ENCODE data around the gene ETS2. TPM values are rescaled to one million over a fixed set of nuclear protein-coding genes. Genes with fewer than 3 reads are reported as not detected.
A peak's percentile ranks its signal among the peaks of the same experiment; 100 is the strongest.

The ETS2 gene
- total RNA-seq, 1 donor from 2014 or later: 42.2 TPM

DNA sequence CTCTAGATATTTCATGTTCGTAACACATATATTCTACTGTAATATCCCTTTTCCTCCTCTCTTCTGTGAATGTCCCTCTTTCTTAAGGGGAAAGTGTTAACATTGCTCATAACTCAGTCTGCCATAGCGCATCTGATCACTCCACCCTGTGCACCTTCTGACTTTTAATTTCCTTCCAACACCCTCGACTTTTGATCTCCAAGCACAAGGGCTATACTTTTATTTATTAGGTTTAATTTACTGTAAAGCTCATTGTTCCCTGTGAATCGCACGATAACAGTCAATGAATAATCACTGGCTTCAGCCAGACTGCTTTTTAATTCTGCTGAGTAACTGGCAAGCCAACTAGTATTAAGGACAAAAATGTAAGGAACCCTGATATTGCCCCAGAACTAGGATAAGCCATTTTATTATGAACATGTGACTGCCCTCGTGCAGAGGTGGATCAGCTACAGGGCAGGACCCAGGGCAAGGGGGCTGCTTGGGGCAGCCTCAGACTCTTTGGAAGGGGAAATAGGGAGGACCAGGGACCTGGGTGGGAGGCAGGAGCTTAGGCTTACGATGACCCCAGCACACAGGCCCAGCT lies 2.6 kb upstream of the ETS2 start:
- no peak for DNase-seq (ENCODE audit: extremely low spot score, unreplicated experiment)
- H3K4me3 Mint-ChIP-seq: no peak overlapping the region
- H3K4me1 Mint-ChIP-seq (ENCODE audit: unreplicated experiment): peaks cover 28% of the 10 kb centered on the region

DNA sequence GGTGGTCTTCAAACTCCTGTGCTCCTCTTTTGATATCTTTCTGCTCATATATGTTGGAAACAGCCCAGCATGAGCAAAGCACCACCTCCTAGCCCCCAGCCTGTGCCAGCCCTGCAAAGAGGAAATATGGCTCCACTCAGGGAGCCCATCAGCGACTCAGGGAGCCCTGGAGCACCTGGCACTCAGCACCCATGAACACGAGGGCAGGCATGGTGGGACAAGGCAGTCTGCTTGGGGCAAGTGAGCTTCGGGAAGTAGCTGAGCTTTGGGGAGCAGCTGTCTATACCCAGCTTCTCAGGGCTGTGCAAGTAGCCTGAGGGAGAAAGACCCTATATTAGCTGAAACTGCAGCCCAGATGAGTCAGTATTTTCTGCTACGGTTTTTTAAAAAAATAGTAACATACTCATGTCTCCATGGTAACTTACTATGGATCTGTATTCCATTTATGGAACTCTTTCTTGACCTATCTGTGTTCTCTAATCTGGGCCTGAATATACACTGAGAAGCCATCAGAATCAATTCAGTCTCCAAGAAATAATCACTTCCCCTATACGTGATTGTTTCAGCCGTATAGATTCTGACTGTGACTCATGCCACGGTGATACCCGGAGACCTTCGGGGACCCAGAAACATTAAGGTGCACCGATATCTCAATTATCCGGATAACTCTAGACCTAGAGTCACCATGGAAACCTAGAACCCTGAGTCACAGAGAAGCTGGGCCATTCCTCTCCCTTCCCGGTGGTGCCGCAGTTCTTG lies 1.5 kb upstream of the ETS2 start:
- peak overlapping the region; percentile 88 for H3K27ac Mint-ChIP-seq
- H3K9me3 Mint-ChIP-seq: no peaks in the 10 kb centered on the region
- no peak for DNase-seq (ENCODE audit: extremely low spot score, unreplicated experiment)
- H3K27me3 Mint-ChIP-seq: no peaks in the 10 kb centered on the region
- TF ChIP-seq, protein P1, sequence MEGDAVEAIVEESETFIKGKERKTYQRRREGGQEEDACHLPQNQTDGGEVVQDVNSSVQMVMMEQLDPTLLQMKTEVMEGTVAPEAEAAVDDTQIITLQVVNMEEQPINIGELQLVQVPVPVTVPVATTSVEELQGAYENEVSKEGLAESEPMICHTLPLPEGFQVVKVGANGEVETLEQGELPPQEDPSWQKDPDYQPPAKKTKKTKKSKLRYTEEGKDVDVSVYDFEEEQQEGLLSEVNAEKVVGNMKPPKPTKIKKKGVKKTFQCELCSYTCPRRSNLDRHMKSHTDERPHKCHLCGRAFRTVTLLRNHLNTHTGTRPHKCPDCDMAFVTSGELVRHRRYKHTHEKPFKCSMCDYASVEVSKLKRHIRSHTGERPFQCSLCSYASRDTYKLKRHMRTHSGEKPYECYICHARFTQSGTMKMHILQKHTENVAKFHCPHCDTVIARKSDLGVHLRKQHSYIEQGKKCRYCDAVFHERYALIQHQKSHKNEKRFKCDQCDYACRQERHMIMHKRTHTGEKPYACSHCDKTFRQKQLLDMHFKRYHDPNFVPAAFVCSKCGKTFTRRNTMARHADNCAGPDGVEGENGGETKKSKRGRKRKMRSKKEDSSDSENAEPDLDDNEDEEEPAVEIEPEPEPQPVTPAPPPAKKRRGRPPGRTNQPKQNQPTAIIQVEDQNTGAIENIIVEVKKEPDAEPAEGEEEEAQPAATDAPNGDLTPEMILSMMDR (conservative IDR thresholded peaks at IDR 0.05): no peak
- peaks cover 32% of the 10 kb centered on the region for H3K4me1 Mint-ChIP-seq (ENCODE audit: unreplicated experiment)
- H3K4me3 Mint-ChIP-seq: peak overlapping the region; percentile 85
- peaks cover 11% of the 10 kb centered on the region for H3K36me3 Mint-ChIP-seq

More for the DNA sequence above, 2.6 kb upstream of the ETS2 start:
- H3K36me3 Mint-ChIP-seq: peaks cover 8% of the 10 kb centered on the region
- H3K27me3 Mint-ChIP-seq: no peaks in the 10 kb centered on the region
- TF ChIP-seq, protein P1 (conservative IDR thresholded peaks at IDR 0.05): no peak
- H3K9me3 Mint-ChIP-seq: no peaks in the 10 kb centered on the region
- peak overlapping the region; percentile 2 for H3K27ac Mint-ChIP-seq

DNA sequence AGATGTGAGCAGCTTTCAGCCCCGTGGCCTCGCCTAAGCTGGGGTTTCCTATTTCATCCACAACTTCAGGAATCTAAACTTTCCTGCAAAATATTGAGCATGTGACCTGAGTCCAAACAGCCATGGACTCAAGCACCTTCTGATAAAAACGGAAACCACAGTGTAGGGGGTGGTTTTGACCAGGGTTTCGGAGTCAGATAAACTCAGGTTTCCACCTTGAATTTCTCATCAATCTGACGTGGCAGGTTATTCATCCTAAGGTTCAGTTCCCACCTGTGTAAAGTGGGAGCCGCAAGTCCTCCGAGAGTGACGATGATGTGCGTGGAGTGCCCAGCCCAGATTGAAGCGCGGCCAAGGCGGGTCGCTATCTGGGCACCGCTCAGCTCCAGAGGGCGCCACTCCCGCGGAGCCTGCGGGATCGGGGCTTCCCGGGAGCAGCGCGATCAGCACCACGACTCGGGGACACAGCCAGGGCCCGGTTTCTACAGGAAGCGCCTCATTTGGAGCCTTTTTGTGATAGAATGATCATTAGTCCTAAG lies 871 bp upstream of the ETS2 start:
- Mint-ChIP-seq H3K27me3 (no peaks in the 10 kb centered on the region), H3K36me3 (peaks cover 14% of the 10 kb centered on the region), H3K9me3 (no peaks in the 10 kb centered on the region), H3K27ac (peak overlapping the region; percentile 88), H3K4me3 (peak overlapping the region; percentile 85), H3K4me1 (ENCODE audit: unreplicated experiment) (peaks cover 34% of the 10 kb centered on the region)
- DNase-seq (ENCODE audit: extremely low spot score, unreplicated experiment): no peak
- TF ChIP-seq, protein P1 (conservative IDR thresholded peaks at IDR 0.05): peak; percentile 55

DNA sequence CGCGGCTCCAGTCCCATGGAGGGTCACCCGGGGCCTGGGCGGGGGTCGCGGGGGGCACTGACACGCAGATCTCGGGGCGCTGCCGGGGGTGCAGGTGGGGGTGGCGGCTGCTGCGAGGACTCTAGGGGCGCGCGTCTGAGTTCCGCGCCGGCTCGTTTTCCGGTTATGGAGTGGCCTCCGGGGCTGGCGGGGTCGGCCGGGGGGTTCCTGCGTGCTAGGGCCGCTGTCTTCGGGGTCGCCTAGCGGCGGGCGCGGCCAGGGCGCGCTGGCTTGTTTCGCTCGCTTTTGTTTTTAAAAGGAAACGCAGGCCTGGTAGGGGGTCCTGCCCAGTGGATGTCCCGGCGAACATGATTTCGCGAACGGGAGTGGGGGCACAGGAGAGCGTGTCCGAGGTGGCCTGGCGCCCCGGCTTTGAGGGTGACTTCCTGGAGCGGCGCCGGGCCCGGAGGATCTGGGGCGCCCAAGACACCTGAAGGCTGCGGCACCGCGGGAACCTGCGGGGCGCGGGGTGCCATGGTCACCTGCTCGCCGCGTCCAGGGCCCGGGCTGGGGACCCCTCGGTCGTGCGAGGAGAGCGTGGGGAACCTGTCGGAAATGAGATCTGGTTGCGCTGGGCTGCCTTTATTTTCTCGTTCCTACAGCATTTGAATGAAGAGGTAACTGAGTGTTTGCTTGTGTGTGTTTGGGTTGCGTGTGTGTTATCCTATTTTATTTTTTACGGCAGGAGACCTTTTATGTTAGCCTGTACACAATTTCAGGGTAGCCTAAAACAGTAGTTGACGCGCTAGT lies 618 bp downstream of the ETS2 start:
- H3K36me3 Mint-ChIP-seq: peaks cover 26% of the 10 kb centered on the region
- H3K27me3 Mint-ChIP-seq: no peaks in the 10 kb centered on the region
- H3K4me3 Mint-ChIP-seq: peak overlapping the region; percentile 97
- TF ChIP-seq, protein P1 (conservative IDR thresholded peaks at IDR 0.05): peak; percentile 69
- peak overlapping the region; percentile 90 for H3K27ac Mint-ChIP-seq
- DNase-seq (ENCODE audit: extremely low spot score, unreplicated experiment): no peak
- peaks cover 40% of the 10 kb centered on the region for H3K4me1 Mint-ChIP-seq (ENCODE audit: unreplicated experiment)
- H3K9me3 Mint-ChIP-seq: no peaks in the 10 kb centered on the region

DNA sequence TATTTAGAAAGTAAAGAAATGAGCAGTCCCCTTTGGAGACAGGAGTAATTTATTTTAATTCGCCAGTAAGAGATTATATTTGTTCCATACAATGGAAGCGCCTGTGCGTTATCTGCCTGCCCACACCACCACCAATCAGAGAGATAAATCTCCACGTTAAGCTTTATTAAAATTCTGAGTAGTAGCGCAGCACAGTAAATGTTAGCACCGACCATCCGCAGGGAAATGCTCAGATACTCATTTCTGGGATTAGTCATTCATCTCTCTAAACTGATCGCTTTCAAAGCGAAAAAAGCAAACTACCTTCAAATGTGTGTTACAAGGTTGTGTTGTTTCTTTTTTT lies 1.2 kb downstream of the ETS2 start:
- H3K4me1 Mint-ChIP-seq (ENCODE audit: unreplicated experiment): peaks cover 45% of the 10 kb centered on the region
- H3K36me3 Mint-ChIP-seq: peaks cover 32% of the 10 kb centered on the region
- peak overlapping the region; percentile 97 for H3K4me3 Mint-ChIP-seq
- no peaks in the 10 kb centered on the region for H3K27me3 Mint-ChIP-seq
- H3K9me3 Mint-ChIP-seq: no peaks in the 10 kb centered on the region
- peak overlapping the region; percentile 90 for H3K27ac Mint-ChIP-seq
- TF ChIP-seq, protein P1 (conservative IDR thresholded peaks at IDR 0.05): no peak
- DNase-seq (ENCODE audit: extremely low spot score, unreplicated experiment): no peak

All from type B pancreatic cell (in vitro differentiated cells).